ENCODE data around the gene ZBTB7C. TPM values are rescaled to one million over a fixed set of nuclear protein-coding genes. Genes with fewer than 3 reads are reported as not detected.
"Not testable (repeated sequence)": the region's sequence is repeated elsewhere in the genome, so short reads cannot be mapped to it uniquely, and the experiment has no call there.

ZBTB7C gene
- 1.2 TPM for total RNA-seq

DNA sequence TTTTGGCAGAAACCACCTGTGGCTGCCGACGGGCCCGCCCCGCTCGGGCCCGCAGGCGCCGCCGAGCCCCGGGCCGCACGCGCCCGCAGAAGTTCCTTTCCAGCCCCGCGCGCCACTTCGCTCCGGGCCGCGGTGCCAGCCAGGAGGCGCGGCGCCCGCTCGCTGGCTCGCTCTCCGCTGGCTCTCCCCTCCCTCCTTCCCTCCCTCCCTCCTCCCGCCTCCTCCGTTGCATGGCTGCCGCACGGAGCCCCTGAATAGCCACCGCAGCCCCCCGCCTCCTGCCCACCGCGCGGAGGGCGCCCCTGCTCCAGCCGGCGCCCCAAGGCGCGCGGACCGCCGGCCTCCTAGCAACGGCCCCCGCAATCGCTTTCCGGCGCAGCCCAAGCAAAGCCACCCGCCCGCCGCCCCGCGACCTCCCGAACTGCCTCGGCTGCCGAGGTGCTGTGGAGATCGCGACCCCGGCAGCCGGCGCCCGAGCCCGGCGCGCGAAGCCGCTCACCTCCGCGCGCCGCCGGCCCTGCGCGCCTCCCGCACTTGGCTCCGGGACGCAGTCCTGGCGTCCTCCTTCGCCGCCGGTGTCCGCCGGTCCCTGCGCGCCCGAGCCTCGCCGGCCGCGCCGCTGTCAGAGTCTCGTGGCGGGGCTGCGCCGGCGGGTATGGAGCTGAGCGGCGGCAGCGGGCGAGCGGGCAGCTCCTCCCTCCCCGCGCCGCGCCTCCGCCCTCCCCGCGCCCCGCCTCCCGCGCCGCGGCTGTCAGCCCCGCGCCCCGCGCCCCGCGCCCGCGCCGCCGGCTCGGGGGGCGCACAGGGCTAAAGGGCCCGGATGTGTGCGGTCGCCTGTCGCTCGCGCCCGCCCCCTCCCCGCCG is at the start of gene ZBTB7C:
TSS of gene ZBTB7C (minus strand) at position 657 of the 864 bp plus-strand sequence.
- peak; percentile 67 for ATAC-seq
- peak; percentile 56 for DNase-seq (ENCODE audit: low spot score)

- ATAC-seq (no peak), DNase-seq (ENCODE audit: low spot score) (no peak)
Measured at GRCh38 chr18:48456838-48457237, 47.7 kb upstream of the ZBTB7C start.

DNA sequence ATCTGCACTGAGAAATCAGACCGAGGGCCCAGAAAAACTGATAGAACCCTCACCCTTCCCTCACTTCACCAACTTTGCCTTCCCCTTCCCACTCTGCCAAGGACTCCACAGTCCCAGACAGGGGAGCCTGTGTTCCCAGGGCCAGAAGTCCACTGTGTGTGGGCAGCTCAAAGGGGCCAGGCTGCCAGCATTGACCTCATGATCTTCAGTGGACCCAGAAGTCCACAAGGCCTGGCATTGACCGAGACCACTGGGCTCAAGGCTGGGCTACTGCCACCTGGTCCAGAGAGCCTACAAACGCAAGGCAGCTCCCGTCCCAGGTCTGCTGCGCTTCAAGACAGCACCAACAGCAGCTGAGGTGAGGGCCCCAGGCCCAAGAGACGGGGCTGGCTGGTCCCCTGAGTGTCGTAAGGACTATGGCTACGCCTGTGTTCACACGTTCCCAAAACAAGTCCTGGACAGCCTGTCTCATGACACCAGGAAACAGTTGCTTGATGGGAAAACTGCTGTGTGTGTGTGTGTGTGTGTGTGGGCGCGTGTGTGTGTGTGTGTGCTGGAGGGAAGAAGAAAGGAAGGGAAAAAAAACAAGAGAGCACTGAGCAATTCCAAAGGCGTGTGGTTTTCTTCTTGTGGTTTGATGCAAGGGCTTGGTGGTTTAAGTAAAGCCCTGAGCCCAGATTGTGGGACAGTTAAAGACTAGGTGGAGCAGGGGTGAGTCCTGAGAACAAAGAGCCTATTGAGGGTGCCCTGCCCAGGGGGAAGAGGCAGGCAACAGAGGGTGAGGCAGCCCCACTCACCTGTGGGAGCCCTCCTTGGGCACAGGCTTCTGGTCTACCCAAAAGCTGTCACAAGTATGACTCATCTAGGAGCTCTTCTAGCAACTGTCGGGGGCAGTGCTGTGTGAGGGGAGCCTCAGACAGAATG is 46.6 kb upstream of the ZBTB7C start:
- ATAC-seq (peak; percentile 49), DNase-seq (ENCODE audit: low spot score) (peak; percentile 53)

- ATAC-seq (peak; percentile 70), DNase-seq (ENCODE audit: low spot score) (peak; percentile 58)
Measured at GRCh38 chr18:48454261-48454757, 45.1 kb upstream of the ZBTB7C start.

DNA sequence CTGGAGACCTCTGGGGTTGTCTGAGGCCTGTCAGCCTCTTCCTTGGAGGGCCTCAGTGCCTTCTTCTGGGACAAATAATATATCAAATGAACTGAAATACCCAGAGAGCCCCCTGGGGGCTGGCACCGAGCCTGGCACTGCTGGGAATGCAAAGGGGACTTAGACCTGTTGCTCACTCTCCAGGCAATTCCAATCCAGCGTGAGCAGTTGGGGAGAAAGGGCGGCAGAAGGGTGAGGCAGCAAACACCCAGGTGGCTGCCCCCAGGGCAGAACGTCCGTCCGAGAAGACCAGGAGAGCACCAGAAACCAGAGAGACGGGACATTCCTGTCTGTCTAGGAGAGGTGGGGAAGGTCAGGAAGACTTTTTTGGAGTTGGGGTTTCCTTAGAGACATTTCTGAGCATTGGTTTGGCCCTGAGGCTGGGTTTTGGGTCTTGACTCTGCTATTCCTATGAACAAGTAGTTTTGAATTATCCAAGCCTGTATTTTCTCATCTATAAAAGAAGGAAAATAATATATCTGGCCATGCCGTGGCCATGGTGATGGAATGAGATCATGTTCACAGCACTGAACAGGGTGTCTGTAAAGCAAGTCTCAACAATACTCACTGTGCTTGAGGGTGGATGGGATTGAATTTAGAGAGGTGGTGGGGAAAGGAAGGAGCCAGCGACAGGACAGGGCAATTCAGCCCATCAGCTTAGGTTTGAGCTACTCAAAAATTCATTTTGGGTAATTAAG is 44.3 kb upstream of the ZBTB7C start:
- DNase-seq (ENCODE audit: low spot score) (peak; percentile 57), ATAC-seq (peak; percentile 52)

- ATAC-seq (peak; percentile 81), DNase-seq (ENCODE audit: low spot score) (peak; percentile 57)
Measured at GRCh38 chr18:48452861-48453323, 43.7 kb upstream of the ZBTB7C start.

DNA sequence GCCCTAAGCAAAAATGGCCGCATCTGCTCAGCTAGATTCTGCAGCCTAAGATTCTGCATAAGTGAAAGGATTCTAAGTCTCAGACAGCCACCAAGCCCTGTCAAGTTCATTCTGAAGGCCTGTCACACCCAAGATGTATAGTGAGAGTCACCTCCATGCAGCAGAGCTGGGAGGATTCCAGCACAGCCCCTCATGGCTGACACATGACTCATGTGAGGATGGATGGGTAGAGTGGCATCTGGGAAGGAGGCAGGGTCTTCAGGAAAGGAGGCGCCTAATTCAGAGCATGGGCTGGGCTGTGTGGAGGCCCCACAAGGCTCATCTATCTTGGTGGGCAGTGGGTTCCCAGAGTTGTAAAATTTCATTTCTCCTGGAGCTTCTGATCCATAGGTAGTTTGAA is 41.5 kb upstream of the ZBTB7C start:
- DNase-seq (ENCODE audit: low spot score): no peak
- ATAC-seq: no peak

GRCh38 chr18:48446582-48447225 is 37.5 kb upstream of the ZBTB7C start:
- ATAC-seq (peak; percentile 92), DNase-seq (ENCODE audit: low spot score) (peak; percentile 81)

- peak; percentile 83 for DNase-seq (ENCODE audit: low spot score)
- peak; percentile 94 for ATAC-seq
Measured at GRCh38 chr18:48445540-48445939, 36.4 kb upstream of the ZBTB7C start.

GRCh38 chr18:48442761-48443160 is 33.6 kb upstream of the ZBTB7C start:
- DNase-seq (ENCODE audit: low spot score) (no peak), ATAC-seq (no peak)

DNA sequence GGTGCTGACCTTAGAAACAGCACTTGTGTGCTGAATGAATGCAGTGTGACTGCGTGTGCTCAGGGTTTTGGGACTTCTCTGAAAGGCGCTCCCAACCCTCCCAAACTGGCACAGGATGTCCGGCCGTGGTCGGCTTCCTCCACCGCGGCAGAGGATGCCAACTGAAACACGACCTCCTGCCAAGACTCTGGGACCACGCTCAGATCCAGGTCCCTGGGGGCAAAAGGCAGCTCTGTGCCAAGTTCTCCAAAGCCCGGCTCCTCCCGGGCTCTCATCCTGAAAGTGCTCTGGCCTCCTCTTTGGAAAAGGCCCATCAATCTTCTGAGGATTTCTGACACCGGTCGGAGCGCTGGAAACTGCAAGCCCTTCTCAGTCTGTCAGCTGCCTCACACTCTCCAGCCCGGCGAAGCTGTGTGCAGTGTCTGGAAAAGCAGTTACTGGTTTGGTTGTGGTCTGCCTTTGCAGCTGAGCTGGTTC is 32.3 kb upstream of the ZBTB7C start:
- ATAC-seq (no peak), DNase-seq (ENCODE audit: low spot score) (no peak)

DNA sequence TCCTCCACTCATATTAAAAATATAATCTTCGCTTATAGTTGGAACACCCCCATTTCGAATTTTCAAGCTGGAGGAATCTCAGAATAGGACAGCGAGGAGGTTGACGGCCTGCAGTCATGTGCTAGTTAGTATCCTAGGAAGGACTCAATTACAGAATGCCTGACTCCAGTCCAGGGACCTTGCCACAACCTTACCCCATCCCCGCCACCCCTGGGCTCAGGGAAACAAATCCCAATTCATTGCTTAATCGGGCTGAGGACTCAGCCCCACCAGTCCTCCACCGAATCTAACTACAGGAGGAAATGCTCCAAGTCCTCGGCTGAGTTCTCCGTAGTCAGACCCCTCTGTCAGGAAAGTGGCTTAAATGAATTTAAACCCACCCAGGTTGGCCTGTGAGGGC is 31.7 kb upstream of the ZBTB7C start:
- ATAC-seq: no peak
- DNase-seq (ENCODE audit: low spot score): no peak

DNA sequence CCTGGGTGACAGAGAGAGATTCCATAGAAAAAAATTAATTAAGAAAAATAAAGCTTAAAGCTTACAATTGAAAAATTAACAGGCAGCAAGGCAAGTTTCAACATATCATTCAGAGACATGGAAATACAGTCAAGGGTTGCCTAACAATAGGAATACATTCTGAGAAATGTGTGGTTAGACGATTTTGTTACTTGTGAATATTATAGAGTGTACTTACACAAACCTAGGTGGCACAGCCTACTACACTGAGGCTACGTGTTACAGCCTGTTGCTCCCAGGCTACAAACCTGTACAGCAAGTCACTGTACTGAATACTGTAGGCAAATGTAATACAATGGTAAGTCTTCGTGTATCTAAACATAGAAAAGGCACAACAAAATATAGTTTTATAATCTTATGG is 27.7 kb upstream of the ZBTB7C start:
- ATAC-seq (no peak), DNase-seq (ENCODE audit: low spot score) (no peak)

- not testable (repeated sequence) for ATAC-seq; DNase-seq (ENCODE audit: low spot score)
Measured at GRCh38 chr18:48434382-48434781, 25.2 kb upstream of the ZBTB7C start.

GRCh38 chr18:48433541-48433940 is 24.4 kb upstream of the ZBTB7C start:
- ATAC-seq (no peak), DNase-seq (ENCODE audit: low spot score) (no peak)

GRCh38 chr18:48430150-48430549 is 21.0 kb upstream of the ZBTB7C start:
- no peak for ATAC-seq
- no peak for DNase-seq (ENCODE audit: low spot score)

DNA sequence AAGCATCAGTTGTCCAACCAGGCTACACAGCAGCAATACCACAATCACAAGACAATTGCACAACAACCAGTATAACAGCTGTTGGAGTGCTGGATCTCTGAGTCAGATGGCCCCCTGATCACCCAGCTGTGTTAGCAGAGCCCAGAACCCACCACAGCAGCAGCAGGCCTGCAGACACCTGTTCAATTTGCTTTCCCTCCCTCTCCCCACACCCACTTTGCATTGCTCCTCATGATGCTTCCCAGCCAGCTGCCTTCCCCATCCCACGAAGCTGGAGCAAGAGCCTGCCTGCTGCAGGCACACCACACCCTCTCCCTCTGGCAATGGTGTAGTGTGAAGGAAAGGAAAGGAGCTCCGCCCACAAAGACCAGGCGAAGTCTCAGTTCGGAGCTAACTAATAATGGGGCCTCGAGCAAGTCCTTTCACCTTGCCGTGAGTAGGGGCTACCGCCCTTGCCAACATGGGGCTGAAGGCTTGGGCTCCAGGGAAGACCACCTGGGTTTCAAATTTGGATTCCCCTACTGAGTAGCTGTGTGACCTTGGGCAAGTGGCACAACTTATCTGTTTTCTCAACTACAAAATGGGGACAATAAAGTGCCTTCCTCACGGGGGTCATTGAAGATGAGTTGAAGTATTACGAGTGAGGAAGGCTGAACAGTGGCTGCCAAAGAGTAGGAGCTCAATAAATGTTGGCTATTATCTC is 19.4 kb upstream of the ZBTB7C start:
- no peak for DNase-seq (ENCODE audit: low spot score)
- no peak for ATAC-seq

DNA sequence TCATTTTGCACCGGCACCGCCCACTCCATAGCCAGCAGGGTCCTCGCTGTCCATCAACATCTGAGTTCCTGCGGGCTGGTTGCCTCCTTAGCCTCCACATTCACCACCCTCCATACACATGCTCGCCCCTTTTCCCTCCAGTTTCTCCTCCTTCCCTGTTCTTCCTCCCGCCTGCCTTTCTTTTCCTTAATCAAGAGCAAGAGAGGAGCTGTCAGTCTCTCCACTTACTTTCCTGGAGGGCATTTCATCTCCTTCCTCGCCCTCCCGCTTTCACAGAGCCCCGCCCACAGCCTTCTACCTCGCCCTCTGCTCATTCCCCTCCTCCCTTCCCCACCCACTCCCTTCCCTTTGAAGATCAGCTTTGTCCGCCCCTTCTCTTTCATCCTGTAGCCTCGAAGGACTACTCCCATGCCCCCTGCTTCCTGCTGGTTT is 13.8 kb upstream of the ZBTB7C start:
- DNase-seq (ENCODE audit: low spot score) (no peak), ATAC-seq (no peak)

DNA sequence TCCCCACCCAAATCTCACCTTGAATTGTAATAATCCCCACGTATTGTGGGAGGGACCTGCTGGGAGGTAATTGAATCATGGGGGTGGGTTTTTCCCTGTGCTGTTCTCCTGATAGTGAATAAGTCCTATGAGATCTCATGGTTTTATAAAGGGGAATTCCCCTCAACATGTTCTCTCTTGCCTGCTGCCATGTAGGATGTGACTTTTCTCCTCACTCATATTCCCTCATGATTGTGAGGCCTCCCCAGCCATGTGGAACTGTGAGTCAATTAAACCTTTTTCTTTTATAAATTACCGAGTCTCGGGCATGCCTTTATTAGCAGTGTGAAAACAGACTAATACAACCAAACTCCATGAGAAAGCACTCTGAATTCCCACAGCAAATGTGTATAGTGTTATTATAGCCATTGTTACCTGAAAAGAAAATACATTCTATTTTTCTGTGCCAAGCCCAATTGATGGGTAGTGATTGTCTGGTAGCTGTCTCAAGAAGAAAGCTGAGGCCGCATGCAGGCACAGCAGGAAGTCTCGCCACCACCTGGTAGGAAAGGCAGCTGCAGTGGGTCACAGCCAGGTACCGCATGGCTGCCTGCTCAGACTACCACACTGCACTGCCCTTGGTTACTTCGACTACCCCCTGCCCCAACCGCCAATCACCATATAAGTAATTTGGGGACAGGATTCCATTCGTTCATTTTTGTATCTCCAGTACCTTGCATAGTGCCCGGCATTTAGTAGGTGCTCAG is 10.3 kb upstream of the ZBTB7C start:
- ATAC-seq: no peak
- DNase-seq (ENCODE audit: low spot score): no peak
